Suprapubic skin (tissue), 3 donors: Measurements from ENCODE around the gene RABGAP1.

Experiments used
- CTCF ChIP-seq, 2 donors: fragments of 200-600 bp in 1 of 2; fragments of 450-650 bp in 1 of 2; sonication (generic) in 1 of 2; IDR thresholded peaks; one replicate each; pipeline ENCODE4 v1.5.1; 2016 to 2019; ENCODE audit warnings: antibody characterized with exemption in 2 of 2, mild to moderate bottlenecking in 1 of 2, moderate library complexity in 1 of 2
- EP300 ChIP-seq: sonication (generic); formaldehyde crosslinking; IDR thresholded peaks from one replicate; pipeline ENCODE4 v1.6.1; 2017; ENCODE audit warnings: antibody characterized with exemption
- POLR2A ChIP-seq, 2 donors: fragments of 450-650 bp; IDR thresholded peaks; one replicate each; pipeline ENCODE4 v1.6.1; 2017; ENCODE audit warnings: antibody characterized with exemption in 2 of 2, mild to moderate bottlenecking in 2 of 2, moderate library complexity in 2 of 2

GRCh38 chr9:123033352-123033751, 92.5 kb downstream of the RABGAP1 start, which contains the start of gene GPR21:
- TF ChIP-seq POLR2A (IDR thresholded peaks at IDR 0.05) (no peak), CTCF (IDR thresholded peaks at IDR 0.05) (no peak), EP300 (no peak)
